Common myeloid progenitor, CD34-positive (primary cell): ENCODE data around the gene TXNRD2.
A peak's percentile ranks its signal among the peaks of the same experiment; 100 is the strongest.

Experiments used
- CTCF ChIA-PET: fragments of 350-600 bp; sonication (Branson Sonifier 250); formaldehyde crosslinking; loops from one replicate; lab custom pipeline; 2021; ENCODE audit warnings: antibody characterized with exemption; lab: Charles Lee
- POLR2A ChIA-PET: fragments of 350-600 bp; sonication (Branson Sonifier 250); formaldehyde crosslinking; loops from one replicate; lab custom pipeline; 2021; ENCODE audit warnings: antibody characterized with exemption; lab: Charles Lee
- DNase-seq, 3 donors: peaks; one replicate each; pipeline versions ENCODE4 v3.0.0 to v3.0.0-alpha.2; 2013
- H3K27ac ChIP-seq, 2 experiments: 1 replicate in 1 of 2; 2 replicates in 1 of 2; pipeline ENCODE4 v1.7.0; 2013; ENCODE audit warnings: inconsistent platforms in 2 of 2, low read length in 2 of 2, mild to moderate bottlenecking in 2 of 2, low read depth in 1 of 2, moderate library complexity in 1 of 2; ENCODE audit not compliant: severe bottlenecking in 2 of 2, insufficient read depth in 1 of 2, poor library complexity in 1 of 2
- H3K27me3 ChIP-seq, 5 experiments: replicated peaks in 2 of 5; 1 replicate in 3 of 5; 2 replicates in 2 of 5; pipeline versions ENCODE4 v1.6.1 to v1.7.0; 2013; ENCODE audit warnings: low read length in 4 of 5, mild to moderate bottlenecking in 2 of 5, moderate library complexity in 2 of 5, inconsistent platforms in 1 of 5; ENCODE audit not compliant: insufficient read depth in 5 of 5, control insufficient read depth in 4 of 5
- H3K36me3 ChIP-seq, 4 experiments: 1 replicate in 2 of 4; 2 replicates in 2 of 4; pipeline versions ENCODE4 v1.6.1 to v1.7.0; 2013; ENCODE audit warnings: low read length in 3 of 4, control low read depth in 1 of 4, mild to moderate bottlenecking in 1 of 4; ENCODE audit not compliant: control insufficient read depth in 4 of 4, insufficient read depth in 4 of 4
- H3K4me1 ChIP-seq, 4 experiments: 1 replicate in 3 of 4; 2 replicates in 1 of 4; pipeline versions ENCODE4 v1.6.1 to v1.7.1; 2013; ENCODE audit warnings: low read length in 3 of 4, mild to moderate bottlenecking in 3 of 4, control low read depth in 1 of 4, inconsistent platforms in 1 of 4, moderate library complexity in 1 of 4; ENCODE audit not compliant: control insufficient read depth in 4 of 4, insufficient read depth in 4 of 4; ENCODE audit errors: control extremely low read depth in 1 of 4
- H3K4me3 ChIP-seq, 7 experiments: 1 replicate in 4 of 7; 2 replicates in 3 of 7; pipeline versions ENCODE4 v1.5.1 to v1.7.0; 2013; ENCODE audit warnings: mild to moderate bottlenecking in 7 of 7, low read length in 6 of 7, moderate library complexity in 6 of 7, inconsistent platforms in 2 of 7, low read depth in 2 of 7, control low read depth in 1 of 7; ENCODE audit not compliant: insufficient read depth in 4 of 7, control insufficient read depth in 1 of 7; ENCODE audit errors: extremely low read depth in 1 of 7
- H3K9me3 ChIP-seq, 5 experiments: 1 replicate in 4 of 5; 2 replicates in 1 of 5; pipeline versions ENCODE4 v1.6.1 to v1.7.1; 2013; ENCODE audit warnings: low read length in 4 of 5, mild to moderate bottlenecking in 2 of 5, inconsistent platforms in 1 of 5, low read depth in 1 of 5, moderate library complexity in 1 of 5; ENCODE audit not compliant: control insufficient read depth in 4 of 5, insufficient read depth in 2 of 5; ENCODE audit errors: control extremely low read depth in 1 of 5
- WGBS: methylation state at CpG from one replicate; pipeline ENCODE4 v1.1.5; 2013; ENCODE audit not compliant: insufficient coverage; 5-methylcytosine and 5-hydroxymethylcytosine counted together

The TXNRD2 gene

DNA sequence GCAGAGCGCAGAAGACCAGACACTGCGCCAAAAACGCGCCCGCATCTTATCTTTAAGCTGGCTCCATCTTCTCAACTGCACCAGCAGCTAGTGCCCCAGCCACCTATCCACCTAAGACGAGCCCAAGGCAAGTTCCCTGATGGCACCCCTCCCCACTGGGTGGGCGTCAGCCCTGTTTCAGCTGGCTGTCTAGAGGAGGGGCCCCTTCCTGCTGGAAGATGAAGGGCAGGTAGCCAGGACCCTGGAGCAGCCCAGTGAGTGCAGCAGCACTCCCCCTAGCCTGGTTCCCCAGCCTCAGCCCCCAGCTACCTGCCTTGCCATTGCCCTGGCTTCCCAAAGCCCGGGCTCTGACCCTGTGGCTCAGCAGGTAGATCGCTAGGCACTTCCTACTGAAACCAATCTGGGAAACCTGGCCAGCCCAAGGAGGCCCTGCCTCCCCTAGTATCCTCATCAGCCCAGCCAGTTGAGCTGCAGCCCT lies 46.8 kb upstream of the TXNRD2 start:
- Histone ChIP-seq H3K27ac (peak overlapping the region in 1 of 2 experiments; percentile 80), H3K9me3 (no peaks in the 10 kb centered on the region), H3K4me3 (no peak overlapping the region), H3K27me3 (no peaks in the 10 kb centered on the region), H3K4me1 (peaks cover 0 to 32% (median 19%) of the 10 kb centered on the region in 4 experiments), H3K36me3 (no peaks in the 10 kb centered on the region)
- no peak for DNase-seq
- CTCF ChIA-PET: interaction anchor here (0.6 to 2.4 kb wide), 5 partner anchors 13 to 173 kb away, joined by 3 to 7 read pairs (median 3); no protein-coding TSS in a partner anchor
- POLR2A ChIA-PET: no interaction called here
- WGBS: 98% methylated on average over 8 of the region's 9 CpGs

DNA sequence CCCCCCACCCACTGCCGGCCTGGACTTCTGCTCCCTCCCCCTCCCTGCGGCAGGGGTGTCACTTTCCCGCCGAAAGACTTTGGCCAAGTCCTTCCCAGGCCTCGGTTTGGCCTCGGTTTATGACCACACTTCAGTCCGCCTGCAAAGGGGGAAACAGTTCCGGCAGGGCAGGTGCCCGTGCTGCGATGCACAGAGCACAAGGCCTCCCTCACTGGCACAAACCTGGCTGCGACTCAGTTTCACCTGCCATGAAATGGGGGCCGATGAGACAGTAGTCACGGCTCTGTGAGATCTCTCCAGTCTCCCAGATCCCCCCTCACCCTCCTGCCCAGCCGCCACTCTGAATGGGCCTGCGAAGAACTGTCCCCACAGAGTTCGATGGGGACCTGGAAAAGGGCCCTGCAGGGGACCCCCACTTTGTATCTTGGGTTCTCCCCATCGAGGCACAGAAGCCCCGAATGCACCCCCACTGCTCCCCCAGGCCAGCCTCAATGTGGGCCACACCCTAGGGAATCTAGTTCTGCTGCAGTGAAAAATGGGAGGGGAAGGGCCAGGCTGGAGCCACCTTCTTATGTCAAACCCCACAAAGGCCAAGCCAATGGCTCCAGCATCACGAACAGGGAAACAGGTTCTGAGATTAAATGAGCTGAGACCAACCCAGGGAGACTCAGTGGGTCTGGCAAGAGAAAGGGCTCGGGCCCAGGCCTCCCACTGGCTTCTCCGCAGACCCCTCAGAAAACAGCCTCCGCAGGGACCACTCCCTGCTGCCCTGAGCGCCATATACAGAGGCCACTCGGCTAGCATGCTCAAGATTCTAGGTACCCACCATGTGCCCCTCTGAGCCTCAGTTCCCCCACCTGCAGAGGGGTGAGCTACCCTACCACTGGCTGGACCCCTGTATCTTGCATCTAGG lies 46.0 kb upstream of the TXNRD2 start:
- no peaks in the 10 kb centered on the region for H3K36me3 ChIP-seq
- H3K27ac ChIP-seq: no peak overlapping the region
- ChIA-PET POLR2A (no interaction called here), CTCF (interaction anchor here (0.6 to 3.9 kb wide), 4 partner anchors 12 to 173 kb away, joined by 3 to 26 read pairs (median 4); no protein-coding TSS in a partner anchor)
- H3K9me3 ChIP-seq: no peaks in the 10 kb centered on the region
- H3K4me3 ChIP-seq: peak overlapping the region in 1 of 7 experiments; percentile 48
- H3K4me1 ChIP-seq: peaks cover 0 to 36% (median 20%) of the 10 kb centered on the region in 4 experiments
- 69% methylated on average over 21 of the region's 24 CpGs for WGBS
- H3K27me3 ChIP-seq: no peaks in the 10 kb centered on the region
- no peak for DNase-seq

DNA sequence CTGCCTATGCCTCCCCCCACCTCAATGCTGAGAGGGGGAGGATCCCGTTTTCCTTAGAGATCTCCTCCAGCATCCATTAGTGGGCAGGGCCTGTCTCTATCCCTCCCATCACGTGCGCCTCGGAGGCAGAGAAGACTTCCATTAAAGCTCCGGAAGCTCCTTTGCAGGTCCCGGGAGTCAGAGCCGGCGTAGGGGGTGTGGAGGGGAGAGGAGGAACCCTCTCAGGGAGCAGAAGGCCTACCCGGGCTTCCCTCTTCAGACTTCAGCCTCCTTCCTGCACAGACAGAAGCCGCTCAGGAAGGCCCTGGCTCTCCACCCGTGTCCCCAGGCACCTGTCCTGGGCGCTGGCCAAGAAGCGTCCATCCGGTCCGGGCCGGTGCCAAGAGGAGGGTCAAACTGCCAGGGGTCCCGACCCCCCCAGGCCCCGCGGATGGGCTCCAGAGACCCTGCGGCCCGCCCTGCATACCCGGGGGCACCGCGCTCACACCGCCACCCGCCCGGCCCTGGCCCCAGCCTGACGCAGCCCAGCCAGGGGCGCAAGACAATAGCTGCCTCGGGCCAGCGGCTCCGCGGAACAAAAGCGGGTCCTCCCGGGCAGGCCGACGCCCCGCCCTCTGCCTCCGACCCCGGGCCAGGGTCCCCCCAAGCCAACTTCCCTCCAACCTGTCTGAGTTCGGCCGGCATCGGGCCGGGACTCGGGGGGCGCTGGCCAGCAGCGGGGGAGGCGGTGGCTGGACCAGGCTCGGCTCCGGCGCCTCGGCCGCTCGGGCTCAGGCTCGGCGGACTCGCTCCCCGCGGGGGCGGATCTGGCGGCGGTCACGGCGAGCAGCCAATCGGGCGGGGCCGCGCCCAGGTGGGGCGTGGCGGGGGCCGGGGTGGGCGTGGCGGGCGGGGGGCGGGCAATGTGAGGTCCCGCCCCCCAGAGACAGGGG lies 45.1 kb upstream of the TXNRD2 start:
- 0% methylated on average over 24 of the region's 76 CpGs for WGBS
- H3K4me3 ChIP-seq: peak overlapping the region; percentile 34 to 84 (median 76)
- H3K9me3 ChIP-seq: no peaks in the 10 kb centered on the region
- no peaks in the 10 kb centered on the region for H3K27me3 ChIP-seq
- peaks cover 0 to 5% (median 0%) of the 10 kb centered on the region in 4 experiments for H3K36me3 ChIP-seq
- peak overlapping the region in 1 of 2 experiments; percentile 63 for H3K27ac ChIP-seq
- POLR2A ChIA-PET: interaction anchor here (0.6 to 1.1 kb wide), 3 partner anchors 11 to 141 kb away, joined by 3 to 4 read pairs (median 3); no protein-coding TSS in a partner anchor
- DNase-seq: peak; percentile 42 to 70 (median 66)
- CTCF ChIA-PET: interaction anchor here (1.0 to 3.9 kb wide), 3 partner anchors 9 to 28 kb away, joined by 4 to 26 read pairs (median 10); no protein-coding TSS in a partner anchor
- peaks cover 0 to 36% (median 20%) of the 10 kb centered on the region in 4 experiments for H3K4me1 ChIP-seq

GRCh38 chr22:19986011-19986409 lies 44.4 kb upstream of the TXNRD2 start:
- DNase-seq: no peak
- POLR2A ChIA-PET: interaction anchor here (0.6 to 1.1 kb wide), 2 partner anchors 11 to 142 kb away, joined by 3 to 4 read pairs; no protein-coding TSS in a partner anchor
- Histone ChIP-seq H3K4me3 (peak overlapping the region in 6 of 7 experiments; percentile 57 to 84 (median 76)), H3K4me1 (peaks cover 0 to 36% (median 20%) of the 10 kb centered on the region in 4 experiments), H3K27me3 (no peaks in the 10 kb centered on the region), H3K27ac (peak overlapping the region in 1 of 2 experiments; percentile 63), H3K36me3 (peaks cover 0 to 12% (median 2%) of the 10 kb centered on the region in 4 experiments), H3K9me3 (no peaks in the 10 kb centered on the region)
- CTCF ChIA-PET: interaction anchor here (1.0 to 3.9 kb wide), 3 partner anchors 8 to 28 kb away, joined by 4 to 26 read pairs (median 10); no protein-coding TSS in a partner anchor
- 100% methylated on average over 1 of the region's 2 CpGs for WGBS

GRCh38 chr22:19984851-19985811 lies 43.5 kb upstream of the TXNRD2 start:
- CTCF ChIA-PET: interaction anchor here (0.6 to 3.9 kb wide), 6 partner anchors 7 to 223 kb away, joined by 3 to 26 read pairs (median 4); no protein-coding TSS in a partner anchor

More at GRCh38 chr22:19984851-19985811, 43.5 kb upstream of the TXNRD2 start:
- Histone ChIP-seq H3K4me1 (peaks cover 0 to 36% (median 20%) of the 10 kb centered on the region in 4 experiments), H3K27me3 (no peaks in the 10 kb centered on the region), H3K36me3 (peaks cover 0 to 20% (median 5%) of the 10 kb centered on the region in 4 experiments), H3K9me3 (no peaks in the 10 kb centered on the region), H3K4me3 (peak overlapping the region in 2 of 7 experiments; percentile 76 to 84), H3K27ac (no peak overlapping the region)
- DNase-seq: no peak
- POLR2A ChIA-PET: no interaction called here
- WGBS: 95% methylated on average over 10 of the region's 11 CpGs
